Activated naive CD8-positive, alpha-beta T cell treated with anti-CD3 and anti-CD28 coated beads, Interleukin-2, amount 10 ng/mL, durations not matched to agents 7 days and 5 days (primary cell): ENCODE data around the gene RNF152. TPM values are rescaled to one million over a fixed set of nuclear protein-coding genes. Genes with fewer than 3 reads are reported as not detected.

Source experiments
- ATAC-seq: fragments of 150-1000 bp; cut with Tn5 transposase; one replicate; pipeline ENCODE4 v1.10.0; 2021; ENCODE audit warnings: low read depth, moderate library complexity
- POLR2A ChIA-PET: fragments of 350-600 bp; sonication (Branson Sonifier 250); formaldehyde crosslinking; loops from one replicate; lab custom pipeline; 2021; ENCODE audit warnings: antibody characterized with exemption; lab: Charles Lee
- DNase-seq: peaks from one replicate; pipeline ENCODE4 v3.0.0; 2021
- H3K27ac Mint-ChIP-seq: one replicate; pipeline ENCODE4 v1.8.0; 2022; ENCODE audit warnings: mild to moderate bottlenecking, mixed read lengths
- H3K27me3 Mint-ChIP-seq: one replicate; pipeline ENCODE4 v1.8.0; 2022; ENCODE audit warnings: mild to moderate bottlenecking, moderate library complexity, mixed read lengths
- H3K36me3 Mint-ChIP-seq: one replicate; pipeline ENCODE4 v1.8.0; 2021; ENCODE audit warnings: mild to moderate bottlenecking, mixed read lengths
- H3K4me1 Mint-ChIP-seq: one replicate; pipeline ENCODE4 v1.8.0; 2021; ENCODE audit warnings: mixed read lengths
- H3K4me3 Mint-ChIP-seq: one replicate; pipeline ENCODE4 v1.8.0; 2022; ENCODE audit warnings: mild to moderate bottlenecking, moderate library complexity, mixed read lengths
- H3K9me3 Mint-ChIP-seq: one replicate; pipeline ENCODE4 v1.8.0; 2021; ENCODE audit warnings: mixed read lengths
- total RNA-seq, 2 experiments: library from RNA; stranded (reverse); gene quantifications; one replicate each; pipeline ENCODE4 v1.2.3, GENCODE V29; 2021

Gene RNF152
- total RNA-seq, 2 experiments from 2014 or later, result 0.17 to 0.23 TPM

DNA sequence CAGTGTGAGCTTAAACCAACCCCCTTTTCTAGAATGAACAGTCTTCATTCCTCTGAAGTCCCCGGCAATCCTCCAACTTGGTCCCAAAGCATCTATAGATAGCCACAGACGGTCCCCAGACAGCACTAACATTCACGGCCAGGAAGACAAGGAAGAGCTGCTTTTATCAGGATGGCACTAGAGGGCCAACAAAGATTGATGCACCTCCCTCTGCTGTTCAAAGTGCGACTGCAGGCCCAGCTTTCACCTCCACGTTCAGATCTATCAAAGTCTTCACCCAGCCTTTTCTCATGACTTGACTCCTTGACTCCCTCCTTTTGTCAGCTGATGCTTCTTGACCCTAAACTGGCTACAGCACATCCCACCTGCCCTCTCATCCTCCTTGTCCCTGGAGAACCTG, 54.3 kb downstream of the RNF152 start:
- Mint-ChIP-seq H3K9me3 (no peaks in the 10 kb centered on the region), H3K4me3 (no peak overlapping the region), H3K4me1 (peaks cover 4% of the 10 kb centered on the region), H3K27ac (no peak overlapping the region), H3K36me3 (peaks cover 2% of the 10 kb centered on the region), H3K27me3 (peaks cover 3% of the 10 kb centered on the region)
- ATAC-seq, result no peak
- POLR2A ChIA-PET, result no interaction called here
- no peak for DNase-seq

DNA sequence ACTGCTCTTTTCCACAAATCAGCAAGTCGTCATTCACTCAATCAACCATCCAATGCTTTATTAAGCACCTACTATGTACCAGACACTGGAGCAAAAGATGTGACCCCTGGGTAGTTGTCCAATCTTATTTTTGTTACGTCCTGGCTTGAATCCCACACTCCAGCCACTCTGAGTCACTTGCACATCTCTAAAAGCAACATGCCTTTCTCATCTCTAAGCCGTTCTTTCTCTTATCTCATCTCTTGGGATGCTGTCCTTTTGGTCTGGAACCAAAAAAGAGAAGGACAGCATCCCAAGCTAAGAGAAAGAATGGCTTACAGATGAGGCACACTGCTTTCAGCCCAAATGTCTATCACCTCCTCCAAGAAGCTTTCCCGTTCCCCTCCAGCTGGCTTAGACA, 58.8 kb downstream of the RNF152 start:
- H3K9me3 Mint-ChIP-seq, result no peaks in the 10 kb centered on the region
- H3K27me3 Mint-ChIP-seq, result peaks cover 12% of the 10 kb centered on the region
- H3K4me1 Mint-ChIP-seq, result peaks cover 14% of the 10 kb centered on the region
- ATAC-seq, result no peak
- DNase-seq, result no peak
- H3K4me3 Mint-ChIP-seq, result no peak overlapping the region
- POLR2A ChIA-PET, result no interaction called here
- no peak overlapping the region for H3K27ac Mint-ChIP-seq
- H3K36me3 Mint-ChIP-seq, result peaks cover 2% of the 10 kb centered on the region

DNA sequence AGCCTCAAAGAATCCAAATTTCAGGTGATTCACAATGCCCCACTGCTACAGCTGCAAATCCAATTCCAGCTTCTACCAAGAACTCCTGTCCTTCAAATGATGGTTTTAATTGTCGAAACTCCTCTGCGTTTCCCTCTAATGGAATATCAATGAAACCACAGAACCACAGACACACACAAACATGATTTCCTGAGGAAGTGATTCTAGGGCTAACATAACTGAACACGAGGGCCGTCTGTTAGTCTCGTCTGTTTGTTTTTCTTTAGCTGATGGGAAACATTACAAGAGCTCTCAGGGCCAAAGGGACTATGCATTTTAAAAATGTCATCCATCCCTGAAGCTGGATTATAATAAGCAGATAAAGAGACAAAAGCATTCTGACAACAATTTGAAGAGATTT, 59.4 kb downstream of the RNF152 start:
- Mint-ChIP-seq H3K4me3 (no peak overlapping the region), H3K36me3 (peaks cover 2% of the 10 kb centered on the region), H3K27me3 (peaks cover 12% of the 10 kb centered on the region), H3K27ac (no peak overlapping the region), H3K9me3 (no peaks in the 10 kb centered on the region), H3K4me1 (peaks cover 14% of the 10 kb centered on the region)
- ATAC-seq (no peak), DNase-seq (no peak)
- POLR2A ChIA-PET, result no interaction called here

DNA sequence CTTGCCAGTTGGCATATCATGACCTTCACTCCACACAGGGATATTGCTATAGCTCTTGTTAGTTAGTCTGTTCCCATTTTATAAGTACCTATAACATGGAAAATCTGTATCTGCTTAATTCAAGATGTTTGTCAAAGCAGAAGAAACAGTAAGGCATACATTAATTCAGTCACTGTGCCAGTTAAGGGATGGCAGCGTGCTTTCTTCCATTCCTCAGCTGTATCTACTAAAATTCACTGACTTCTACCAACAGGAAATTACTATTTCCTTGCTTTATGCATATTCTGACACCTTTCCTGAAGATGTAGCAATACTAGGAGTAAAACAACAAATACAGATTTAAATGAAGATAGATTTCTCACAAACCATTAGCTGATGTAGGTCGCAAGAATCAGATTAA, 59.9 kb downstream of the RNF152 start:
- Mint-ChIP-seq H3K27ac (no peak overlapping the region), H3K4me1 (peaks cover 14% of the 10 kb centered on the region), H3K36me3 (peaks cover 2% of the 10 kb centered on the region), H3K27me3 (peaks cover 12% of the 10 kb centered on the region), H3K4me3 (no peak overlapping the region), H3K9me3 (no peaks in the 10 kb centered on the region)
- POLR2A ChIA-PET, result no interaction called here
- ATAC-seq (no peak), DNase-seq (no peak)

DNA sequence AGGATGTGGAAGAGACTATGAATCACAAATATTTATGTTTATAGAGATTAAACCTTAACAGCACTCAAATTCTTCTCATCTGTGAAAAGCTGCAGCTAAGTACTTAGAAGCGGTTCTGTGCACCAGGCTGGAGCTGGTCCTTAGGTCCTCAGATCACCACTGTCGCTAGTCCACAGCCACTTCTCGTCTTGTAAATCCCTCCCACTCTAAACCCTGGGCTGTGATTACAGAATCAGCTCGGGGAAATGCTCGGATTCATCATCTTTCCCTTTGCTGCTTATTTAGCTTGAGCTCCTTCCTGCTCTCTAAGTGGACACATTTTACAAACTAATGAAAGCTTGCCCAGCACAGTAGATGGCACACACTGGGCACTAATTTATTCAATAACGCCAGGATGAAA, 61.7 kb downstream of the RNF152 start:
- Mint-ChIP-seq H3K27ac (no peak overlapping the region), H3K4me1 (peaks cover 14% of the 10 kb centered on the region)

DNA sequence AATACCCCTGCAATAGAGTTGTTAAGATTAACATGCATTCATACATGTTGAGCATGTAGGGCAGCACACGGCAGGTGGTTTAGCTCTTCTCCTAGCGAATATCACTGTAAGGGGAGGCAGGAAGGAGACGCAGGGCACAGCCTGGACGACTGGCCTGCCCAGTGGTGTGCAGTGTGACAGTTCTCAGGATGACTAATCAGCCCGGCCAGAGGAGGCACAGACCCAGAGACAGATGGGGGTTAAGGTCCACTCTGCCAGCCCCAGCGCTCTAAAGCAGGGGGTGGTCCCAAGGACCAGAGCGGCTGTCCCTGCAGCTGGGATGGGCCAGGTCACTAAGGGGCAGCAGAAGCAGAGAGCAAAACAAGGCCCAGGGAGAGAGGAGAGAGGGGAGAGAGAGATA, 63.7 kb downstream of the RNF152 start:
- POLR2A ChIA-PET, result no interaction called here
- H3K9me3 Mint-ChIP-seq, result no peaks in the 10 kb centered on the region
- no peak for ATAC-seq
- peaks cover 14% of the 10 kb centered on the region for H3K27me3 Mint-ChIP-seq
- H3K4me3 Mint-ChIP-seq, result no peak overlapping the region
- H3K4me1 Mint-ChIP-seq, result peaks cover 14% of the 10 kb centered on the region
- H3K27ac Mint-ChIP-seq, result no peak overlapping the region
- H3K36me3 Mint-ChIP-seq, result no peaks in the 10 kb centered on the region
- no peak for DNase-seq

More for the DNA sequence above, 61.7 kb downstream of the RNF152 start:
- DNase-seq (no peak), ATAC-seq (no peak)
- Mint-ChIP-seq H3K27me3 (peaks cover 16% of the 10 kb centered on the region), H3K4me3 (no peak overlapping the region), H3K9me3 (no peaks in the 10 kb centered on the region), H3K36me3 (peaks cover 2% of the 10 kb centered on the region)
- POLR2A ChIA-PET, result no interaction called here

DNA sequence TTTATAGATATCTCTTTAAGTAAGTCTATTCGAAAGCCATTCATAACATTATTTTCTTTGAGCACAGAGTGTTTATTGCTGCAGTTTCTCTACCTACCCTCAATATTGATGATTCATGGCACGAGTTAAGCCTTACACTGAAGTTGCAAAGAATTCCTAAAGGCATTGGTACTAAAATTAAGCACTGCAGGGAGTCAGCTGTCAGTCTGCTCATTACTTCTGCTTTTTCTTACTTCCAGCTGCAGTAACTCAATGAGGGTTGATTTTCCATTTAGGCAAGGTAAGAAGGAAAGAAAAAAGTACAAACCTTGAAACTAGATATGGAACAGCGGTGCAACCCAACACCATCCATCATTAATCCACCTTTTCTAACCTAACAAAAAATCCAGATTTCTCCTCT, 65.2 kb downstream of the RNF152 start:
- Mint-ChIP-seq H3K27ac (no peak overlapping the region), H3K4me3 (no peak overlapping the region), H3K4me1 (peaks cover under 1% of the 10 kb centered on the region), H3K27me3 (peaks cover 12% of the 10 kb centered on the region), H3K36me3 (no peaks in the 10 kb centered on the region), H3K9me3 (no peaks in the 10 kb centered on the region)
- POLR2A ChIA-PET, result no interaction called here
- ATAC-seq (no peak), DNase-seq (no peak)

DNA sequence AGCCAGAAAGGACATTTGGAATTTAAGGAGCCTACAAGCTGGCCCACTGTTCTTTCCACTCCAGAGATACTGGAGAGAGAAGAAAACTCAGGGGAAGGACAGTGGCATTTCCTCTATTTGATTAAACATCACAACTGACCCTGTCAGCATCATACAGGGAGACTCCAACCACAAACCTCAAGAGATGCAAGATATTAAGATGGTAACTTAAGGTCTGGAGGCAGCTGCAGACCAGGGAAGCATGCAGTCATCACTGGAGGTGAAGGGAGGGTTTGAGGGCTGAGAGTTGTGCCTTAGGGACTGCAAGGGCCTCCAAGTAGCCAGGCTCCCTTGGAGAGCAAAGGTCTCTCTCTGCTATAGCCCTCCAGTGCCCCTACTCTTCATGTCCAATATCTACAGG, 67.4 kb downstream of the RNF152 start:
- POLR2A ChIA-PET, result no interaction called here
- no peaks in the 10 kb centered on the region for H3K36me3 Mint-ChIP-seq
- H3K9me3 Mint-ChIP-seq, result no peaks in the 10 kb centered on the region
- no peak for ATAC-seq
- DNase-seq, result no peak
- H3K27ac Mint-ChIP-seq, result no peak overlapping the region
- no peaks in the 10 kb centered on the region for H3K4me1 Mint-ChIP-seq
- peaks cover 6% of the 10 kb centered on the region for H3K27me3 Mint-ChIP-seq
- H3K4me3 Mint-ChIP-seq, result no peak overlapping the region

DNA sequence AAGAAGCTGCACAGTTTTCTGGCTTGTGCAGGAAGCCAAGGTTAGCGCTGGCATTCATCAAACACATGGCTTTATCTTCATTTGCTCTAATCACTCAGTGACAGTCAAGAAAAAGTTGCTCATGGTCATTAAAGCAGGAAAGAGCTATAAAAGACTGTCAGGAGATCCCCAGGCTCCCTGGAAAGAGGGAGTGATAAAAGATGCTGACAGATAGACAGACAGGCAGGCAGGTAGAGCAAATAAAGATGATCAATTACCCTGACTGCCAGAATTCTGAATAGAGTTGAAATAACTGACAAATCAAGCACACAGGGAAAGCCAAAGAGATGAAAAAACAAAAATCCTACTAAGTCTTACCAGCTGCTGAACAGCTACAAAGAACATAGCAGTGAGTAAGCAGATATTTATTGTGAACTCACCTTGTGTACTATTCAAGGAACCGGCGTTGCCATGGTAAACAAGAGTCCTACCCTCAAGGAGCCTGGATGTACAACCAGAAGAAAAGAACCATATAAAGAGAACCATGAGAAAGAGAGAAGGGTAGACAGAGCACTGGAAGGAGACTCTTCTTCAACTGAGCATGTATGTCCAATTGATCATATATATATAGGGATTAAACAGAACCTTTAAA, 68.0 kb downstream of the RNF152 start:
- DNase-seq (no peak), ATAC-seq (no peak)
- H3K27me3 Mint-ChIP-seq, result peaks cover 6% of the 10 kb centered on the region
- no peak overlapping the region for H3K27ac Mint-ChIP-seq
- POLR2A ChIA-PET, result no interaction called here
- no peaks in the 10 kb centered on the region for H3K4me1 Mint-ChIP-seq
- no peak overlapping the region for H3K4me3 Mint-ChIP-seq
- no peaks in the 10 kb centered on the region for H3K36me3 Mint-ChIP-seq
- H3K9me3 Mint-ChIP-seq, result no peaks in the 10 kb centered on the region

DNA sequence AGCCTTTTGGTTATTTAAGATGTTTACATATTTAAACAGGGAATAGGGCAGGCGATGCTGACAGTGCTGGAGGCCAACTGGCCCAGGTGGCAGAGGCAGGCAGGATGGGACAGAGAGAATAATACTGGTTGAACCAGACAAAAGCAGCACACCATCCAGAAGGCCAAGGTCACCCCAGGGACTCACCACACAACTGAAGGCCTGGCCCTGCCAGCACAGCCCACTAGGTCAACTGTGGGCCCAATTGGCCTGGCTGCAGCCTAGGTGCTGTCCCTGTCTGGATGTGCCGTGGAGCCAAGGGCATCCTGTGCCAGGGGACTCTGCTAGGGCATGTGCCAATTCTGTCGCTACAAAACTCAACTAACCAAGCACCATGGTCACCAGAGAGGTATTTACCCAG, 69.2 kb downstream of the RNF152 start:
- H3K9me3 Mint-ChIP-seq, result no peaks in the 10 kb centered on the region
- no peak overlapping the region for H3K4me3 Mint-ChIP-seq
- ATAC-seq, result no peak
- DNase-seq, result no peak
- no peaks in the 10 kb centered on the region for H3K36me3 Mint-ChIP-seq
- peaks cover 6% of the 10 kb centered on the region for H3K27me3 Mint-ChIP-seq
- POLR2A ChIA-PET, result no interaction called here
- no peaks in the 10 kb centered on the region for H3K4me1 Mint-ChIP-seq
- H3K27ac Mint-ChIP-seq, result no peak overlapping the region

DNA sequence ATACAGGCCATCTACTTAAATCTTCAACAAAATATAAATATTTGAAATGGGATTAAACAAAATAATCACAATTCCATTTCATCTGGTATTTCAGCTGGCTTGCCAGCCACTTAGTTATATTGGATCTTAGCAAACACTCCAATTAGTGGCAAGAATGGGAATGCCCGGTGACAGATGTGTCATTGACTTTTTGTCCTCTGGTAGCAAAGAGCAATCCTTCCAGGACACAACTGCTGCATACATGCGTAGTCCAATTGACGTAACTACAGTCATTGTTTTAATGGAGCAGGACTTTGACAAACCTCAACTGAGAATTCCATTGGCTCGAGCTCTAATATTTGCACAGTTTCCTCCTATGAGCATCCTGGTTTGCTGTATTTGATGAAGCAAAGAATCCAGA, 69.9 kb downstream of the RNF152 start:
- no peaks in the 10 kb centered on the region for H3K4me1 Mint-ChIP-seq
- ATAC-seq, result no peak
- POLR2A ChIA-PET, result no interaction called here
- H3K4me3 Mint-ChIP-seq, result no peak overlapping the region
- H3K9me3 Mint-ChIP-seq, result no peaks in the 10 kb centered on the region
- peaks cover 6% of the 10 kb centered on the region for H3K27me3 Mint-ChIP-seq
- H3K27ac Mint-ChIP-seq, result no peak overlapping the region
- no peaks in the 10 kb centered on the region for H3K36me3 Mint-ChIP-seq
- DNase-seq, result no peak

DNA sequence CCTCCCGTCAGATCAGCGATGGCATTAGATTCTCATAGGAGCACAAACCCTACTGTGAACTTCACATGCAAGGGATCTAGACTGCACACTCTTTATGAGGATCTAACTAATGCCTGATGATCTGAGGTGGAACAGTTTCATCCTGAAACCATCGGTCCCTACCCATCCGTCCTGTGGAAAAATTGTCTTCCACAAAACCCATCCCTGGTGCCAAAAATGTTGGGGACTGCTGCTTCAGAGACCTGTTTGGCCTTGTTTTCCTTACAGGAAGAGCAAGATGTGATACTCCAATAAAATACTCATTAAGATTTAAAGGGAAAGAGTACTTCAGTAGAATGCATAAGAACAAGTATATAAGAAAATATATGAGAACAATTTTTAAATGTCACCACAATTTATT, 71.1 kb downstream of the RNF152 start:
- ATAC-seq (no peak), DNase-seq (no peak)
- Mint-ChIP-seq H3K9me3 (no peaks in the 10 kb centered on the region), H3K36me3 (no peaks in the 10 kb centered on the region), H3K4me3 (no peak overlapping the region), H3K27ac (no peak overlapping the region), H3K4me1 (no peaks in the 10 kb centered on the region), H3K27me3 (peaks cover 6% of the 10 kb centered on the region)
- POLR2A ChIA-PET, result no interaction called here

DNA sequence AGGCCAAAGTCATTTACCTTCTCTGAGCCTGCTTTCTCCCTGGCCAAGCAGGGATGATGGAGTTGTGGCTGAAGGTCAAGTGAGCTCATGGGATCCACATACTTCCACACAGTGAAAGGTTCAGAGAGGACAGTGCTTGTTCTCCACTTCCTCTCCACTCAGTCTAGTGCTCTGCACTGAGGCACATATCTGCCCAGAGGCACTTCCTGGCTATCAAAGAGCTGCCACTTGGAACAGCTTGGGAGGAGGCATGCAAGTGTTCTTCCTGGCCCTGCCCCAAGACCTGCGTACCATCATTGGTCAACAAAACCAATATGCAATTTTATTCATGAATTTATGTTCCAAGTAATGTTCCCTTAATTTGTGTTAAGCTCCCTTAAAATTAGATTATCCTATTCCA, 71.9 kb downstream of the RNF152 start:
- POLR2A ChIA-PET, result no interaction called here
- H3K27me3 Mint-ChIP-seq, result peaks cover 3% of the 10 kb centered on the region
- no peaks in the 10 kb centered on the region for H3K9me3 Mint-ChIP-seq
- H3K36me3 Mint-ChIP-seq, result no peaks in the 10 kb centered on the region
- H3K4me3 Mint-ChIP-seq, result no peak overlapping the region
- H3K27ac Mint-ChIP-seq, result no peak overlapping the region
- no peaks in the 10 kb centered on the region for H3K4me1 Mint-ChIP-seq
- ATAC-seq (no peak), DNase-seq (no peak)

DNA sequence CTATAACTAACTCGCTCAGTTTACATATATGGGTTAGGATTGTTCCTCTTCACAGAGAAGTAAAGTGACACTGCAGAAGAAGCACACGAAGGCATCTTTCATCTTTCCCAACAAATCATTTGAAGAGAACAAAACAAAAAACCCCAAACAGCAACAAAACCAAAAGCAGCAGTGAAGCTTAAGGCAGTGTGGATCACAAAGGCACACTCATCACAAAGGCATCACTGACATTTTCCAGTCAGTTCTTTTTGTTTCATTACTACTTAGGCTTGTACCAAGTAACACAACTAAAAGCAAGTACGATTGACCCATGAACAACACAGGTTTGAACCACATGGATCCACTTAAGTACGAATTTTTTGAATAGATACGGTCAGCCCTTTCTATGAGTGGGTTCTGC, 75.7 kb downstream of the RNF152 start:
- no peaks in the 10 kb centered on the region for H3K36me3 Mint-ChIP-seq
- no peaks in the 10 kb centered on the region for H3K9me3 Mint-ChIP-seq
- DNase-seq, result no peak
- H3K4me3 Mint-ChIP-seq, result no peak overlapping the region
- no peak overlapping the region for H3K27ac Mint-ChIP-seq
- no peaks in the 10 kb centered on the region for H3K4me1 Mint-ChIP-seq
- POLR2A ChIA-PET, result no interaction called here
- H3K27me3 Mint-ChIP-seq, result peaks cover 9% of the 10 kb centered on the region
- no peak for ATAC-seq
